ENCODE measurements around the gene MSI2.
"Not testable (repeated sequence)": the region's sequence is repeated elsewhere in the genome, so short reads cannot be mapped to it uniquely, and the experiment has no call there.

Gene MSI2

DNA sequence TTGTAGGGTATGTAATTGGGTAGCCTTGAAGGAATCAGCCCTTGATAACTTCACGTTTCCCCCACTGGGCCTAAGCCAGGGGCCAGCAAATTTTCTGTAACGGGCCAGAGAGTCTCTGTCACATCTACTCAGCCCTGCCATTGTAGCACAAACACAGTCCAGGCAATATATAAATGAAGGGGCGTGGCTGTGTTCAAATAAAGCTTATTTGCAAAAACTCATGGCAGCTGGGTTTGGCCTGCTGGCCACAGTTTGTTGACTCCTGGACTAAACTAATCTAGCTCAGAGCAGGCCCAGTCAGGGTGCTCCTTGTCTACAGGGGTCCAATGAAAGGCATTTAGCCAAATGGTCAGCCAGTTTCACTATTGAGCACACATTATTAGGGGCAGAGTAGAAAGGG, 347.2 kb downstream of the MSI2 start:
- in situ Hi-C loops (cut with MboI; ENCODE audit: low sequenced_read_pairs) = no loop called here

DNA sequence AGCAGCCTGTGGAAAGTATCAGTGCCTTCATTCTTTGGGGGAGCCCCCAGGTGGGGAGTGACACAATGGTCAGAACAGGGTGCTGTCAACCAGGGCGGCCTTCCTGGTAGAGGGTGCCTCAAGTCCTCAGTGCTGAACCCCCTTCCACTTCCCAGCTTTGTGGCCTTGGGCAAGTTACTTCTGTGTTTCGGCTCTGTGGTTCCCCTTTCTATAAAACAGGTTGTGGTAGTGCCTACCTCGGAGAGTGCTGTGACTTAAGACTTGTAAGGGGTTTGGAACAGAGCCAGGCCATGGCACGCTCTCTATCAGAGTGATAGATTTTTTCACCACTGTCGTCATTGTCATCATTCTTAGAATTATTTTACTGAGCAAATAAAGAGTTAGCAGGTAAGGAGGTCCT, 347.7 kb downstream of the MSI2 start:
- in situ Hi-C loops (cut with MboI; ENCODE audit: low sequenced_read_pairs) = no loop called here

DNA sequence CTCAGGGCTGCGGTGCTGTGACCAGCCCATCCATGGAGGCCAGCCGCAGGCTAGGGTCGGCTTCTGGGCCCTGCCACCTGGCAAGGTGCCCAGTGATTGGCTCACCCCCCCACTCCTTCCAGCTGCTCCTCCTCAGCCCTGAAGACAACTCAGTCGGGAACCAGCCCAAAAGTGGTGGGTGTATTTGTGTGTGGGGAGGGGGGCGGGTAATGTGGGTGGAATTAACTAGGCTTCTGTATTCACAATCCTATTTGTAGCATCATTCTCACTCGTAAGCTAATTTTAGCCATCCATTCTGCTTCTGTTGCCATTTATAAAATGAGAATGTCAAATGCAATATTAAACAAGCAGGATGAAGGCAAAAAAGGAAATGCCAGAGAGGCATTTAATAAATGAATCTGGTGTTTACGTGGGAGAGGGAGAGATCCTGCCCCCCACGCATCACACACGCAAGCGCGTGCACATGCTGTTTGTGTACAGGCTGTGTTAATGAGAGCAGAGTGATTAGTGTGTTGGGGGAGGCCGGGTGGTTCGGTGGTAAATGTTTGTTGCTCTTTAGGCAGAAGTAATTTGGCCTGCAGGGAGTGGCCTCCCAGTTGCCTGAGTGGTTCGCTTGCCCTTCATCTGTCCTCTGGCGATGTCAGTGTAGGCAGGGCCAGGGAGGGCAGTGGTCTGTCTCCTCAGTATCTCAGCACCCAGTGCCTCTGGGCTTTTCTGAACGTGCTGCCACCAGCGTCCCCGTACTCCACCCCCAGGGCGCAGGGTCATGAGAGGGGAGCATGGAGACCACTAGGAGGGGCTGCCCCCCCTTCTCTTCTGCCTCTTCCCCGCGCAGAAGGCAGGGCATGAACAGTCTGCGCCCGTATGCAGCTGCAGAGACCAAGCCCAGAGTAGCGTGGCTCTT, 348.7 kb downstream of the MSI2 start:
- in situ Hi-C loops (cut with MboI; ENCODE audit: low sequenced_read_pairs) = no loop called here

DNA sequence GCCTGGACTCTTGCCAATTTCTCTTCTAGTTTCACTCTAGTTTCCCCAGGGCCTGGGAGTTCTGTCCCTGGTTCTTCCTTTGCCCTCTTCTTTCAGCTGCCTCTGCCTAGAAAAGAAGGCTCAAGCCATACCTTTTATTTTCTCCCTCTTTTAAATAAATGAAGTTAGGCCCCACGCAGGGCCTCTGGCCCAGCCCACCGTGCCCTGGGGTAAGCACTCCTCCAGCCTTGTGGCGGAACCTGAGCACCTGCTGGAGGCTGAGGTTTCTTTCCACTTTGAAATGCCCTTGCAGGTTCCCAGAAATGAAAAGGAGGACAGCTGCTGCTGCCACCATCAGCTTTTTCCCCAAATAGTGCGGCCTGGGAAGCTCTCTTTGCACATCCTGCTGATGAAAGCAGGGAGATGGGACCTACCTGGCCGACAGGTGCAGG, 349.4 kb downstream of the MSI2 start:
- in situ Hi-C loops (cut with MboI; ENCODE audit: low sequenced_read_pairs) = no loop called here

DNA sequence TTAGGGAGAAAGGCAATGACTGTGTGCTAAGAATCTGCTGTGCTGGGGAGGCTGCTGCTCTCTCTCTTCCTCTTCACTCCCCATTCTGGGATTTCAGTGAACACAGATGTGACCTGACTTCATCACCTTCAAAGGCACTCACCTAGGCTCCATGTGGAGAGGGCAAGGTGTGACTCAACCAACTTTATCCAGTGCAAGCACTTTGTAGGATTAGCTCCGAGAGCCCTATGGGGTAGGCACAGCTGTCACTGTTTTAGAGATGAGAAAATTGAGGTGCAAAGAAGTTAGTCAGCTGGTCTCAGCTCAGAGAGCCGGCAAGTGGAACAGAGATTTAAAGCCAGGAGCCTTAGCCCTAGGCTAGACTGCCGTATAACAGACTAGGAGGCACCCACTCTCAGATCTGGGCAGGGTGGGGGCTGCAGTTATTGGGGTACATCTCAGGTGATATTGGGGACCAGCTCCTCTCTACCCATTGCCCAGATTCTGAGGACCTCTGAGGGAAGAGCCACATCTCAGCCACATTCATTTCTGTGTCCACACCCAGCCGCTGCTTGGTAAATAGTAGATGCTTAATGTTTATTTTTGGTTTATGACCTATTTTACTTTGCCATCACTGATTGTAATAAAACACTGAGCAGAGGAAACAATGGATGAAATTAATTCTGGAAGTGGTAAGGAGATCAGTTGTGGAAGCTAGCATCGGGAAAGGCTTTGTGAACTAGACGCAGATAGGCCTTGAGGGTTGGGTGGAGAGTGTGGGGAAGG, 350.0 kb downstream of the MSI2 start:
- in situ Hi-C loops (cut with MboI; ENCODE audit: low sequenced_read_pairs) = no loop called here

DNA sequence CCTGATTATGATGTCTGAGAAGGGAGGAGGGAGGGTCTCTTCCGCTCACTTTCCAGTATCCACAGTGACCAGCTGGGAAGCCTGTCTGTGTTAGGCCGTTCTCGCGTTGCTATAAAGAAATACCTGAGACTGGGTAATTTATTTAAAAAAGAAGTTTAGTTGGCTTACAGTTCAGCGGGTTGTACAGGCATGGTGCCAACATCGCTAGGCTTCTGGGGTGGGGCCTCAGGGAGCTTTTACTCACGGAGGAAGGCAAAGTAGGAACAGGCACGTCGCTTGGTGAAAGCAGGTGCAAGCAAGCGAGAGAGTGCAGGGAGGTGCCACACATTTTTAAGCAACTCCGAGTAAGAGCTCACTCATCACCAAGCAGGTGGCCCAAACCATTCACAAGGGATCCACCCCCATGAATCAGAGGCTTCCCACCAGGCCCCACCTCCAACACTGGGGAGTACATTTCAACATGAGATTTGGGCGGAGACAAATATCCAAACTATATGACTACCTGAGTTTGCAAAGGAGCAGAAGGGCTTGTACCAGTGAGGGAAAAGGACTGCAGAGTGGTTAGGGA, 351.3 kb downstream of the MSI2 start:
- in situ Hi-C loops (cut with MboI; ENCODE audit: low sequenced_read_pairs) = no loop called here

DNA sequence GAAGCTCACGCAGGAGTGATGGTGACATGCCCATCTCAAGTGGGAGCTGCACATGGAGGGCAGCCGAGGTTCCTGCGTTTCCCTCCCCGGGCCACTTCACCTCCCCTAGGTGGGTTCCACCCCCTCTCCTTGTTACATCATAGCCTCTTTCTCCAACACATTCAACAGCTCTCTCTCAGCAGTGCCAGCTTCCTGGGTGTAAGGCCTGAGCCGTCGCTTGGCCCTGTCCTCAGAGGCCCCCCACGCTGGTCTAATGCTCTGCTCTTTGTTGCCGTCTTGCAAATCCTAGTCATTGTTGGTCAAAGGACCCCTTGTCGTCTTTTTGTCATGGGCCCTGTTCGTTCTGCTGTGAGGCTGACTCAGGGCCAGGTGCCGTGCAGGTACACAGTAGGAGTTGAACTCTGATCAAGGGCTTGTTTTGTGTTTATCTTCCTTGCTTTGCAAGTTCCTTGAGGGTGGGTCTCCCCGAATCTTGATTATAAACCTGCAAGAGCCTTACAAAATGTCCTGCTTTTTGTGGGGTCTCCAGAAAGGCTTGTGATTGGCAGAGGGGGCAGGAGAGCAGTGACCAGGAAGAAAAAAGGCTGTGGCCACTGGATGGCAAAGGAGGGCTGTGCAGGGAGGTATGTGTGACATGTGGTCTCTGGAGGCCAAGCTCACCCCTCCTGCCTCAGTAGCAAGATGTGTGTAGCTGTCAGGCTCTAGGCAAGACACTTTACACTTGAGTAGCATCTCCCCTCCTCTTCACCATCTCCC, 352.2 kb downstream of the MSI2 start:
- in situ Hi-C loops (cut with MboI; ENCODE audit: low sequenced_read_pairs) = no loop called here

DNA sequence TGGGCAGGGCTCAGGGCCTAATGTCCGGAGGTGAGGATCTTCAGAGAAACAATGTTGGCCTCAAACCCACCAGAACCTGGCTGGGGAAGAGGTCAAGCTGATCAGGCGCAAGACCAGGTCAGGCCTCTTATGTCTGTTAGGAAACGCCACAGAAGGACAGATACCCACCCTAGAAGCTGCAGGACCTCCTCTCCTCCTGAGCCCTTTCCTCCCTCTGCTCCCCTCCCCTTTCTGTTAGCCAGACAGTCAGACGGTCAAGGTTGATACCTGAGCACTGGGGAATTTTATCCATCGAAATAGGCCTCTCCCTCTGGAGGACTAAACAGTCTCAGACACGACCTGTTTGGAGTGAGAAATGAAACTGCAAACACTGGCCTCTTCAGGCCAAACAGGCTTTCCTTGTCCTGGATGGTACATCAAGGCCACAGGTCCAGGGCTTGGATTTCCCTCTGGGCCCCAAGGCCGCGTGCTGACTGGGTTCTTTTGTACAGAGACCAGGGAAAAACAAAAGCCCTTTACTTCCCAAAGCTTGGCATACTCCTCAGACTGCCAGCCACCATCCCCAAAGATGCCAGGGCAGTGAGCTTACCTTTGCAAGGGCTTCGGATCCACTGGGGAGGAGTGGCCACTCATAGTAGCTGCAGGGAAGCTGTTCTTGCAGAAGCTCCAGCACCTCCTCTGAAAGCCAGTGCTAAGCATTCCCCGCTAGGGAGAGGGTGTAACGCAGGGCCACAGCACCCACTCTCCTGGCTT, 353.0 kb downstream of the MSI2 start:
- in situ Hi-C loops (cut with MboI; ENCODE audit: low sequenced_read_pairs) = no loop called here

DNA sequence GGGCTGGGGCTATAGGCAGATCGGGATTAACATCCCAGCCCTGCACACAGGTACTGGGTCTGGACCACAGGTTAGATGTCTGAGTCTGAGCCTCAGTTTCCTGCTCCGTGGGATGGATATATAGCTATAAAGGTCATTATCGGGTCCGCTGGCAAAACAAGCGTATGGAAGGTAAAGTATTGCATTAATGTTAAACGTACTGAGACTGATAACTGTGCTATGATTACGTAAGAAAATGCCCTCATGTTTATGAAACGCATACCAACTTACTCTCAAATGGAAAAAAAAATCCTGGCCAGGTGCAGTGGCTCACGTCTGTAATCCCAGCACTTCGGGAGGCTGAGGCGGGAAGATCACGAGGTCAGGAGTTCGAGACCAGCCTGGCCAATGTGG, 353.6 kb downstream of the MSI2 start:
- in situ Hi-C loops (cut with MboI; ENCODE audit: low sequenced_read_pairs) = no loop called here

DNA sequence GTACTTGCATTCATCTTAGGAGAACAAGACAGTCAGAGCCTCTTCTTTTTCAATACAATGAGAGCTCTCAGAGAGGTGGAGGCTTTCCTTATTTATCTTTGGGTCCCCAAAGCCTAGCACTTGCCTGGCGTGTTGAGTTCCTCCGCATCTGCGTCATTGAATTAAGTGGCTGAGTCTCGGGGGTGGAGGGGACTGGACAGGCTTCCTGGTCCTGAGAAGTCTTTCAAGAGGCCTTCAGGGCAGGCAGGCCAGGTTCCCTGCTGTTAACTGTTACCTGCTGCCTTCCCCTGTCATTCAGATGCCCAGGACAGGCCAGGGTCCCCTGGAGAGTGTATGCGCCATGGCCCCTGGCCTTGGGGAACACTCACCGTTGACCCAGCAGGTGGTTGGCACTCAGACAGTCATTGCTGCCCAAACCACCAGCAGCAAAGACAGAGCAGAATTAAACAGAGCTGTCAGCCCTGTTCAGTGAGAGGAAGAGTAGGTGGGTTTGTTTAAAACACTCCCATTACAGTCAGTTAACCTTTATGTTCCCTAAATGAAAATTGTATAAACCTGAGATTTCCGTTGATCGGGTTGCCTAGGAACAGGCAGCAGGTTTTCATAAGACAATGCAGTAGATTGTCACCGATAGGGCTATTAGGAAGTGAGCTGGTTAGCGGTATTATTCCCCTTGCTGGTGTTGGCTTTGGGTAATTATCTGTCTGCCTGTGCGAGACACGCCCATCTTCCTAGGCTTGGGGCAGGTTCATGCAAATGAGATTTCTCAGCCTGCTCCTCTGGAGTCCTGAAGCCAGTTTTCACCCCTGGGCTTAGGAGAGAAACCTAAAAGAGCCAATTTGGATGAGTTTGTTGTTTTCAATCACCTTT, 356.1 kb downstream of the MSI2 start:
- in situ Hi-C loops (cut with MboI; ENCODE audit: low sequenced_read_pairs) = no loop called here

DNA sequence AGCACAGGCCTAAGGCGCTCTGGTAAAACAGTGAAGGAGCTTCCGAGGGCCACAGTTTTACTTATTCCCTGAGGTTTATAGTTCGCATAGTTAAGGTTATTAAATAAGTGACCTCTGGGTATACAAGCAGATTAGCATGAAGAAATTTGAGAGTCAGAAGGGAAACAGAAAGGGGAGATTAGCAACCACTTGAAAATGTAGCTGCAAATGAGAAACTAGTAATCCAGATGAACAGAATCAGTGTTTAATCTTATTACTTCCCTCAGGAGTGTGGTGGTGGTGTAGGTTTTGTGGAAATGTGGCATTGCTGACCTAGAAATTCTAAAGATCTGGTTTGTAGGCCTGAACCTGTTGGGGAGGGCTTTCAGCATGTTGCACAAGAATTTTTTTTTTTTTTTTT, 358.4 kb downstream of the MSI2 start:
- in situ Hi-C loops (cut with MboI; ENCODE audit: low sequenced_read_pairs) = no loop called here

DNA sequence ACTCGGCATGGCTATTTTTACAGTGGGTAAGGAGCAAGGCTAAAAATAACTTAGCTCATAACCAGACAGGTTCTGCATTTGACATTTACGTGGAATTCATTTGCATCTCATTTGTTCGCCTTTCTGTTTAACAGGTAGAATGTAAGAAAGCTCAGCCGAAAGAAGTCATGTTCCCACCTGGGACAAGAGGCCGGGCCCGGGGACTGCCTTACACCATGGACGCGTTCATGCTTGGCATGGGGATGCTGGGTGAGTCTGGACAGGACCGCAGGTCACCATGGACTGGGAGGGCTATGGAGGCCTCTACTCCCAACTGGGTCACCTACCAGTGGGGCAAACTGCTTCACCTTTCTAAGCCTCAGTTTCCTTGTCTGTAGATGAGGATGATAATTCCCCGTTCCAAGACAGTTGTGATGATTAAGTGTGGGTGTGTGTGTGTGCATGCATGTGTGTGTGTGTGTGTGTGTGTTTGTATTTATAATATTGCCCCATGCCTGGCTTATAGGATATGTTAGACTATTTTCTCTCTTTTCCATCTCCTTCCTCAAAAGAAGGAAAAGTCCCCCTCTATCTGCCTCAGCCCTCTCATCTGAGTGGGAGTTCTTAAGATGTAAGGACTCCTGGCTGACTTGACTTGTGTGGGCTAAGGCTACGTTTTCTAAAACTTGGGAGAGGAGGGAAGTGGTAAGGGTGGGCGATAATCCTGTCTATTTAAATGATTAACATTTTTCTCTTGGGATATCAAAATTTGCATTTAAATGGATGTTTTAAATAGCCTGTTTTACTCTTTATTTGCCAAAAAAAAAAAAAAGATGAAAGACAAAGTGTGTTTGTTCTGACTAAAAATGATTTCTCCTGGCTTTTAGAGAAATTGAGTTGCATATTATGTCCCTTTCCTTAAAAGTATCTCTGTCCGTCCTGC, 359.8 kb downstream of the MSI2 start:
- in situ Hi-C loops (cut with MboI; ENCODE audit: low sequenced_read_pairs) = no loop called here

DNA sequence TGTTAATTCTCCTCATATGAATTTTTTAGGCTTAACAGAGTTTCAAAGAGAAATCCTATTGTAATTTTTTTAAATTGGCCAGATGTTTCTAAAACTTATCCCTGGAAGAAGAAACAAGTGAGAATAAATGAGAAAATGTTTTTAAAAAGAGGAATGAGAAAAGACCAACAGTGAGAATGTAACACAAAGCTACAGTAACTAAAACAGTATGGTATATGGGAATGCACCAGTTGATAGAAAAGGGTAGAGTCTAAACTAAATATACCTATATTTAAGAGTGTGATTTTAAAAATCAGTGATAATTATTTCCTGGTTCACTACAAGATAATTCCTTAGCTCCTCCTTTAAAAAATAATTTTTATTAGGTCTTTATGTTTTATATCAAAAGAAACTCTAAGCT, 360.9 kb downstream of the MSI2 start:
- in situ Hi-C loops (cut with MboI; ENCODE audit: low sequenced_read_pairs) = no loop called here

DNA sequence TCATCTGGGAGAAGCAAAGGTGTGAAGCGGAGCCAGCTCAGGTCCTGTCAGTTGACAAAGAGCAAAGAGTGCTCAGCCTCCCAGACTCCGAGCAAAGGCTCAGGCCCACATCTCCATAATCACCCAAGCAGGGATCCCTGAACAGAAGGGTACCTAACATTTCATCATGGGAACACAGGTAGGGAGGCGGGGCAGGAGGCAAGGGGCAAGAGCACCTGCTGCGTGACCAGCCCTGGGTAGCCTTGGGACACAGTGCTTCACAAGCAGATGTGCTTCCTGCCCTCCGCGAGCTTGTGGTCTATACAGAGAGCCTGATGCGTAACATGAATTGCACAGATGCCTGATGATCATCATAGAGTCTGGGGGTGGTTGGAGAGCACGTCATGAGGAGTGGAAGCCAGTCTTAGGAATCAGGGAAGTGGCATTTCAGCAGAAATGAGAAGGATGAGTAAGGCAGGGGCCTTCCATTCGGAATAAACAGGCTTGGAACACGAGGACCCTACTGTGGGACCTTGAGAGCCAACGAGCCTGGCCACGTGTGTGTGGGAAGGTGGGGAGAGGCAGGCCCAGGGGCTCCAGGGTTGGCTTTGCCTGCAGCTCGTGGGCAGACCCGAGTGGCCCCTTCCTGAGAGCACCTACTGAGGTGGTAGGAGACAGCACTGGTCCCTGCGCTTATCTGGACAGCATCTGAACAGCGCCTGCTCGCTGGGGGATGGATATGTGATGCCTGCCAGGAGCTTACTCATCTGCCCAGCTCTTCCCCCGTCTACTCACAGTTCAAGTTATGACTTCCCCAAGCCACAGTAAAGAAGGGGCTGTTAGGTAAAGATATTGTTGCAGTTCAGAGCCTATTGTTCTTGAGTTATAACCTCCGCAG, 363.0 kb downstream of the MSI2 start:
- in situ Hi-C loops (cut with MboI; ENCODE audit: low sequenced_read_pairs) = no loop called here

DNA sequence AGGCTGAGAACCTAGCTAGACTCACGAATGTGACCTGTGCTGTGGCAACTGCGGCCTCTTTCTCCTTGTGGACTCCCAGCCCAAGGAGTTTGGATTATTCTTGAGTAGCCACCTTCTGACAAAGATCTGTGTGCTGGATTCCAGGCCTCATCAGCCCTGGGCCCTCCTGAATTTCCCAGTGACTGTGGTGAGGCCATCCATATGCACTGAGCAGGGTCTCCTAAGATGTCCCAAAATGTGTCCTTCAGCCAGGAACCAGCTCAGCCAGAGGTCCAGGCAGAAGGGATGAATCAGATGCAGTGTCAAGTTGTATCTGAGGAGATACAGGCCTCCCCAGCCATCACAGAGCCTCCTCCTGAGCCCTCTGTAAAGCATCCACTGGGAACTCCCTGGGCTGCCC, 364.3 kb downstream of the MSI2 start:
- in situ Hi-C loops (cut with MboI; ENCODE audit: low sequenced_read_pairs) = no loop called here

DNA sequence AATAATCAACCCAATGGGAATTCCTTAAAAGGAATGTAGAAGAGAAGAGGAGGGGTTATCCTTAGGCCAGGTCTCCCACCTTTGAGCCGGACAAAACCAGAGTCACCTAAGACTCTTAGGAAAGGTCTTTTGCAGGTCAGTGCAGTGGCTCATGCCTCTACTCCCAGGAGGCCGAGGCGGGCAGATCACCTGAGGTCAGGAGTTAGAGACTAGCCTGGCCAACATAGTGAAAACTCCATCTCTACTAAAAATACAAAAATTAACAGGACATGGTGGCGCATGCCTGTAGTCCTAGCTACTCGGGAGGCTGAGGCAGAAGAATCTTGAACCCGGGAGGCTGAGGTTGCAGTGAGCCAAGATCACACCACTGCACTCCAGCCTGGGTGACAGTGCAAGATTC, 365.5 kb downstream of the MSI2 start:
- in situ Hi-C loops (cut with MboI; ENCODE audit: low sequenced_read_pairs) = not testable (repeated sequence)

DNA sequence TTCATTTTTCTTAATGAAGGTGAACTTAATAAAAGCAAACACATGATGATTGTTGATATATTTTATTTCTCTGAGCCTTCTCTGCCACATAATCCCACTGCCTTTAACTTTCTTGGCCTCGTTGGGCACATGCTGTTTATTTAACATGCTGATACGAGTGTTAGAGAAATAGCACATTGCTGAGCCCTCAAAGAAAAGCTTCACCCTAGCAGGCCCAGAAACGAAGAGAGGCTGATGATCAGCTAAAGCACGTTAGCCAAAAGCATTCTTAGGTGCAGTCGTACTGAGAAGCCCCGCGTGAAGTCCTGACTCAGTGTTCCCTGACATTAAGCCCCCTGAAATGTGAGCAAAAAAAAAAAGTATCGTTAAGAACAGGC, 366.0 kb downstream of the MSI2 start:
- in situ Hi-C loops (cut with MboI; ENCODE audit: low sequenced_read_pairs) = no loop called here
